HepG2 (cell line): ENCODE results near the gene CHD9NB. TPM values are rescaled to one million over a fixed set of nuclear protein-coding genes. Genes with fewer than 3 reads are reported as not detected.

ENCODE experiments used
- CEBPB ChIP-seq: IDR thresholded peaks from 2 replicates; pipeline ENCODE4 v1.6.1; 2011; ENCODE audit warnings: low read depth, low read length, improper control_type of control experiment, borderline replicate concordance
- ETV5 ChIP-seq: IDR thresholded peaks from 2 replicates; pipeline ENCODE4 v1.6.1; 2018; ENCODE audit warnings: missing biosample characterization, missing genetic modification reagents, inconsistent platforms, borderline replicate concordance
- MTF2 ChIP-seq: sonication (generic); formaldehyde crosslinking; IDR thresholded peaks from 2 replicates; pipeline ENCODE4 v1.5.0; 2020; ENCODE audit warnings: missing genetic modification reagents, borderline replicate concordance
- NFE2L1 ChIP-seq: sonication (generic); formaldehyde crosslinking; IDR thresholded peaks from 2 replicates; pipeline ENCODE4 v1.4.0; 2020; ENCODE audit warnings: missing genetic modification reagents, mild to moderate bottlenecking, borderline replicate concordance
- PCBP1 ChIP-seq: fragments of 200-400 bp; formaldehyde crosslinking; IDR thresholded peaks from 2 replicates; pipeline ENCODE4 v1.6.1; 2017; ENCODE audit warnings: mild to moderate bottlenecking, low read depth, low read length, borderline replicate concordance
- RFX3 ChIP-seq: IDR thresholded peaks from 2 replicates; pipeline ENCODE4 v1.6.1; 2016; ENCODE audit warnings: missing biosample characterization, missing genetic modification reagents
- RFX5 ChIP-seq: IDR thresholded peaks from 2 replicates; pipeline ENCODE4 v1.6.1; 2011; ENCODE audit warnings: low read depth, low read length, improper control_type of control experiment
- SIN3A ChIP-seq: IDR thresholded peaks from 2 replicates; pipeline ENCODE4 v1.6.1; 2011; ENCODE audit warnings: low read depth, mild to moderate bottlenecking, control low read depth, low read length, borderline replicate concordance
- TEAD3 ChIP-seq: optimal IDR thresholded peaks from 2 replicates; pipeline ENCODE3; 2016; ENCODE audit warnings: borderline replicate concordance
- ZBED4 ChIP-seq: sonication (generic); formaldehyde crosslinking; IDR thresholded peaks from 2 replicates; pipeline ENCODE4 v1.4.0; 2020; ENCODE audit warnings: missing genetic modification reagents, borderline replicate concordance
- ZFP36L1 ChIP-seq: sonication (generic); formaldehyde crosslinking; IDR thresholded peaks from 2 replicates; pipeline ENCODE4 v1.8.0; 2022; ENCODE audit warnings: mild to moderate bottlenecking, missing genetic modification reagents, moderate library complexity
- ZFP82 ChIP-seq: sonication (generic); formaldehyde crosslinking; IDR thresholded peaks from 2 replicates; pipeline ENCODE4 v1.5.1; 2020; ENCODE audit warnings: mild to moderate bottlenecking, missing genetic modification reagents, borderline replicate concordance
- ZHX2 ChIP-seq, 2 experiments: sonication (generic) in 1 of 2; formaldehyde crosslinking in 1 of 2; IDR thresholded peaks; 2 replicates each; pipeline versions ENCODE4 v1.6.1 to v1.9.0; 2014 to 2022; ENCODE audit warnings: antibody characterized with exemption in 1 of 2, borderline replicate concordance in 1 of 2, inconsistent platforms in 1 of 2, low read depth in 1 of 2, missing genetic modification reagents in 1 of 2
- ZKSCAN1 ChIP-seq: fragments of 150-350 bp; IDR thresholded peaks from 2 replicates; pipeline ENCODE4 v1.6.1; 2014; ENCODE audit warnings: low read length
- ZKSCAN5 ChIP-seq: sonication (generic); formaldehyde crosslinking; IDR thresholded peaks from 2 replicates; pipeline ENCODE4 v1.5.1; 2020; ENCODE audit warnings: mild to moderate bottlenecking, missing genetic modification reagents
- ZNF792 ChIP-seq: IDR thresholded peaks from 2 replicates; pipeline ENCODE4 v1.6.1; 2016
- ZNF878 ChIP-seq: sonication (generic); formaldehyde crosslinking; IDR thresholded peaks from 2 replicates; pipeline ENCODE4 v1.8.1; 2023; ENCODE audit warnings: mild to moderate bottlenecking, missing genetic modification reagents, moderate library complexity
- polyA plus RNA-seq, 8 experiments: library from polyadenylated mRNA; depleted of rRNA in 3 of 8; stranded (reverse) in 7 of 8; unstranded in 1 of 8; fragments of >200 nt; fragmentation: Illumina TruSeq in 4 of 8; extraction: Trizol in 4 of 8; gene quantifications; 2 replicates each; pipeline versions ENCODE4 v1.2.1 to v1.2.3, GENCODE V29; 2011 to 2016; ENCODE audit warnings: low read depth in 4 of 8, missing spikeins in 1 of 8, mixed read lengths in 1 of 8; ENCODE audit not compliant: insufficient read depth in 1 of 8
- total RNA-seq, 5 experiments: library from RNA; depleted of rRNA; stranded (reverse); fragments of >200 nt; fragmentation: Illumina TruSeq; extraction: Trizol; gene quantifications; 2 replicates each; pipeline ENCODE4 v1.2.3, GENCODE V29; 2016; ENCODE audit warnings: low read depth in 1 of 5
- TF ChIP-seq, protein P1 (sequence below): IDR thresholded peaks from 2 replicates; pipeline ENCODE4 v1.6.1; 2016; ENCODE audit warnings: low read depth, borderline replicate concordance

The CHD9NB gene
- total and polyA plus RNA-seq, 2 of the 13 experiments (the other 11 are each of a cell fraction or from before 2014, with no cell fraction given), result 0.17 to 0.18 TPM

DNA sequence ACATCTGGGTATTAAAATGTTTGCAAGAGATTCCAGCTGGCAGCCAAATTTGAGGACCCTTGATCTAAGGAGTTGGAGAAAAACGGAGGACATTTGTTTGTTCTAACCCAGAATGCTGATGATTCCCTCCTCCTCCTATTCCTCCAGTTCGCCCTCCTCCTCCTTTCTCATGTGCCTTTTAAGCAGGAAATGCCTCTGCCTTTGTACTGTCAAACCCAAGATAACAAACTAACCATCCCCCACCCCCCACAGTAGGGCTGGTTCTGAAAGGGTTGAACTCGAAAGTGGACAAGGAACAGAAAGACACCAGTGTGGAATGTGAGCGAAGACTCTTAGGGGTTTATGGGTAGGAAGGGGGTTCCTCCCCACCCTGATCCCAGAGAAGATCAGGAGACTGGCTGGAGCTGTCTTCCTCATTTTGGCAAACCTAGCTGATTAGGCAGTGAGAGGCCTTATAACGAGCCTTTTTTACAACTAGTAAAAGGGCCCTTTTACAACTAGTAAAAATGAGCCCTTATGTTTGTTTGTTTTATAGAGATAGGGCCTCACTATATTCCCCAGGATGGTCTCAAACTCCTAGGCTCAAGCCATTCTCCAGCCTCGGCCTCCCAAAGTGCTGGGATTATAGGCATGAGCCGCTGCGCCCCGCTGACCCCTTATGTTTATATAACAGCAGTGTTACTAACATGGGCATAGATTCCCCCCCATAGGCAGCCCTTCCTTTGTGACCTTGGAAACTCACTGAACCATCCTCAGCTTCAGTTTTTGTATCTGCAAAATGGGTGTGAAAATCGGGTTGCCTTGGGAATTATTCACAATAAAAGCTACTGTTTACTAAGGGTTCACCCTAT, 3.1 kb upstream of the CHD9NB start (continued):
- TF ChIP-seq, protein P1, sequence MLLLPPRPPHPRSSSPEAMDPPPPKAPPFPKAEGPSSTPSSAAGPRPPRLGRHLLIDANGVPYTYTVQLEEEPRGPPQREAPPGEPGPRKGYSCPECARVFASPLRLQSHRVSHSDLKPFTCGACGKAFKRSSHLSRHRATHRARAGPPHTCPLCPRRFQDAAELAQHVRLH, result no peak
- TF ChIP-seq ETV5 (CRISPR knock-in tag) (no peak), ZHX2 (IDR thresholded peaks at IDR 0.05; ENCODE audit: low read depth) (no peak), ZHX2 (CRISPR knock-in tag; IDR thresholded peaks at IDR 0.05; ENCODE audit: borderline replicate concordance) (no peak), MTF2 (CRISPR knock-in tag) (peak; percentile 66; the same call in 1 of the 2 replicates), ZFP82 (no peak), RFX3 (CRISPR knock-in tag) (no peak), ZNF878 (CRISPR knock-in tag) (no peak), ZKSCAN1 (peak; percentile 95), TEAD3 (CRISPR knock-in tag) (peak; percentile 53), NFE2L1 (CRISPR knock-in tag) (no peak), ZBED4 (no peak), ZFP36L1 (CRISPR knock-in tag) (peak; percentile 66), CEBPB (no peak), ZNF792 (CRISPR knock-in tag) (no peak), PCBP1 (no peak), ZKSCAN5 (CRISPR knock-in tag) (no peak), SIN3A (0 out of 2 replicates have a peak, but pooled peaks have one; percentile 64), RFX5 (no peak; the same call in 1 of the 2 replicates)
